HFFc6 (cell line): ENCODE data around the gene BABAM2. TPM values are rescaled to one million over a fixed set of nuclear protein-coding genes. Genes with fewer than 3 reads are reported as not detected.
A peak's percentile ranks its signal among the peaks of the same experiment; 100 is the strongest.

Source experiments
- DNase-seq: peaks from one replicate; pipeline ENCODE4 v3.0.0-alpha.2; 2018
- H3K27ac Mint-ChIP-seq: 2 replicates; pipeline ENCODE4 v1.8.0; 2020; ENCODE audit warnings: mild to moderate bottlenecking, mixed read lengths
- H3K27me3 Mint-ChIP-seq: 2 replicates; pipeline ENCODE4 v1.8.0; 2021; ENCODE audit warnings: mild to moderate bottlenecking, moderate library complexity, mixed read lengths; ENCODE audit not compliant: insufficient read depth
- H3K36me3 Mint-ChIP-seq: 2 replicates; pipeline ENCODE4 v1.8.0; 2021; ENCODE audit warnings: low read depth, mixed read lengths
- H3K4me1 Mint-ChIP-seq: 2 replicates; pipeline ENCODE4 v1.8.0; 2020; ENCODE audit warnings: low read depth, mixed read lengths
- H3K4me3 Mint-ChIP-seq: 2 replicates; pipeline ENCODE4 v1.8.0; 2020; ENCODE audit warnings: mild to moderate bottlenecking, moderate library complexity, mixed read lengths
- H3K9me3 Mint-ChIP-seq: 2 replicates; pipeline ENCODE4 v1.8.0; 2020; ENCODE audit warnings: mild to moderate bottlenecking, mixed read lengths
- total RNA-seq, 6 experiments: library from RNA; stranded (reverse); fragmentation: NEBNext Ultra II Directional; extraction: Animal tissue kit (Norgen Biotek cat#: 25700); gene quantifications; 2 replicates in 1 of 6; 3 replicates in 5 of 6; pipeline ENCODE4 v1.2.3, GENCODE V29; 2021
- TF ChIP-seq, protein P1 (sequence below): fragments of 200-600 bp; sonication (generic); IDR thresholded peaks from 2 replicates; pipeline ENCODE4 v1.5.0; 2021; ENCODE audit warnings: antibody characterized with exemption, mild to moderate bottlenecking

Gene BABAM2
- total RNA-seq, 6 experiments from 2014 or later = 30.8 to 46.6 (median 41.2) TPM

DNA sequence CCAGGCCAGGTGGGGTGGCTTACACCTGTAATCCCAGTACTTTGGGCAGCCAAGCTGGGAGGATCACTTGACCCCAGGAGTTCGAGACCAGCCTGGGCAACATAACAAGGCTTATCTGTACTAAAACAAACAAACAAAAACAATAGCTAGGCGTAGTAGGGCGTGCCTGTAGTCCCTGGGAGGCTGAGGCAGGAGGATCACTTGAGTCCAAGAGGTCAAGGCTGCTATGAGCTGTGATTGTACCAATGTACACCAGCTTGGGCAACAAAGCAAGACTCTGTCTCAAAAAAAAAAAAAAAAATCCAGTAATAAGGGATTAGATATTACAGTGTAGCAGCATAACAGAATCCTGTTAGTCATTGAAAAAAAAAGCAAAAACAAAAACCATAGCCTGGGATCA lies 279.0 kb downstream of the BABAM2 start:
- Mint-ChIP-seq H3K9me3 (no peaks in the 10 kb centered on the region), H3K27ac (no peak overlapping the region)

DNA sequence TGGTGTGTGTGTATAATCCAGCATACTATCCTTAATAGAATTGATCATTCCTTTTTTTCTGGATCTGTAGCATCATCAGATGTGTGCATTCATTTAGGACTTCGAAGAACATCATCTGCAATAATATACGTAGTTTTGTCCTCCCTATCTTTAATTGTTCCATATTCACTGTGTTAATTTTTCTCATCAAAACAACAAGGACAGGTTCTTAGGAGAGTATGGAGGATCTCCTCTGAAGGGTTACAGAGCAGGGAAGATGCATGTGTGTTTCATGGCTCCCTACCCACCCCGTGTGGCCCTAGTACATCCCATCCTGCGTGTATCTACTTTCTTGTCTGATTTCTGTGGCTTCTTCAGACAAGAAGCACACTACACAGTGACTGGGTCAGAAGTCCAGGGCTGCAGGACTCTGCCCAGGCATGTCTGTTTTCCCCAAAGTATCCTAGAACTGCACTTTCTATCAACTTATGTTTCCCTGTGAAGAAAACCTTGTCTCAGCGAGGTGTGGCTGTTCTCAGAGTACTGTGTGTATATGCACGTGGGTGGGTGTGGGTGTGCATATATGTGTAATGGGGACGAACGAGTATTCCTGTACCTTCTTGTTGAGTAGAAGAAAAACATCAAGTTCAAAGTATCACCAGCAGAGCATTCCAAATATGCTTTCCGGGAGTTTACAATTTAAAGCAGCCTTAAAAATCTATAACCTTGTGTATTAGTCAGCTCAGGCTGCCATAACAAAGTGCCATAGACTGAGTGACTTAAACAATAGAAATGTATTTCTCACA lies 281.8 kb downstream of the BABAM2 start:
- no peaks in the 10 kb centered on the region for H3K27me3 Mint-ChIP-seq
- peak overlapping the region; percentile 81 for H3K27ac Mint-ChIP-seq
- H3K36me3 Mint-ChIP-seq = peaks cover 23% of the 10 kb centered on the region
- no peak overlapping the region for H3K4me3 Mint-ChIP-seq
- TF ChIP-seq, protein P1, sequence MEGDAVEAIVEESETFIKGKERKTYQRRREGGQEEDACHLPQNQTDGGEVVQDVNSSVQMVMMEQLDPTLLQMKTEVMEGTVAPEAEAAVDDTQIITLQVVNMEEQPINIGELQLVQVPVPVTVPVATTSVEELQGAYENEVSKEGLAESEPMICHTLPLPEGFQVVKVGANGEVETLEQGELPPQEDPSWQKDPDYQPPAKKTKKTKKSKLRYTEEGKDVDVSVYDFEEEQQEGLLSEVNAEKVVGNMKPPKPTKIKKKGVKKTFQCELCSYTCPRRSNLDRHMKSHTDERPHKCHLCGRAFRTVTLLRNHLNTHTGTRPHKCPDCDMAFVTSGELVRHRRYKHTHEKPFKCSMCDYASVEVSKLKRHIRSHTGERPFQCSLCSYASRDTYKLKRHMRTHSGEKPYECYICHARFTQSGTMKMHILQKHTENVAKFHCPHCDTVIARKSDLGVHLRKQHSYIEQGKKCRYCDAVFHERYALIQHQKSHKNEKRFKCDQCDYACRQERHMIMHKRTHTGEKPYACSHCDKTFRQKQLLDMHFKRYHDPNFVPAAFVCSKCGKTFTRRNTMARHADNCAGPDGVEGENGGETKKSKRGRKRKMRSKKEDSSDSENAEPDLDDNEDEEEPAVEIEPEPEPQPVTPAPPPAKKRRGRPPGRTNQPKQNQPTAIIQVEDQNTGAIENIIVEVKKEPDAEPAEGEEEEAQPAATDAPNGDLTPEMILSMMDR = no peak
- no peaks in the 10 kb centered on the region; the same call in 1 of the 2 replicates for H3K9me3 Mint-ChIP-seq
- peak; percentile 9 for DNase-seq
- peaks cover 34% of the 10 kb centered on the region for H3K4me1 Mint-ChIP-seq

More for the DNA sequence above, 279.0 kb downstream of the BABAM2 start:
- Mint-ChIP-seq H3K4me3 (no peak overlapping the region), H3K36me3 (peaks cover 12% of the 10 kb centered on the region), H3K4me1 (peaks cover 56% of the 10 kb centered on the region), H3K27me3 (no peaks in the 10 kb centered on the region)
- TF ChIP-seq, protein P1 = no peak
- DNase-seq = no peak

DNA sequence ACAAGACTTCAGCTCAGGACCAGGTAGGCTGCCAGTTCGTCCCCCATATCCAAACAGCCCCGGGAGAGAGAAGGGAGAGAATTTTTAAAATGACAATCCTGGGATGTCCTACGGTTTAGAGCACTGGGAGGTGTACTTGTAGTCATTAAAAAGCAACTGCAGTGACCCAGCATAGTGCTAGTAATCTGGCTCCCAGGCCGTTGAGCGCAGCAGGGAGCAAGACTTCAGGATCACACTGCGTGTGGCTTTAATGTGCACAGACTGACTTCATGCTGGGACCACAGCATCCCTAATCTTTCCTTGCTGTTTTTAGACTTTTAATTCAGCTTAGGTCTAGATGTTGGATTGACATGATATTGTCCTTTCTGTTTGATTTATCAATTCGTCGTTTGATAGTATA lies 282.8 kb downstream of the BABAM2 start:
- H3K27ac Mint-ChIP-seq = peak overlapping the region; percentile 81
- no peak for DNase-seq
- peaks cover 29% of the 10 kb centered on the region for H3K36me3 Mint-ChIP-seq
- no peaks in the 10 kb centered on the region; the same call in none of the 2 replicates for H3K9me3 Mint-ChIP-seq
- no peaks in the 10 kb centered on the region for H3K27me3 Mint-ChIP-seq
- H3K4me1 Mint-ChIP-seq = peaks cover 34% of the 10 kb centered on the region
- H3K4me3 Mint-ChIP-seq = no peak overlapping the region
- TF ChIP-seq, protein P1 = no peak

DNA sequence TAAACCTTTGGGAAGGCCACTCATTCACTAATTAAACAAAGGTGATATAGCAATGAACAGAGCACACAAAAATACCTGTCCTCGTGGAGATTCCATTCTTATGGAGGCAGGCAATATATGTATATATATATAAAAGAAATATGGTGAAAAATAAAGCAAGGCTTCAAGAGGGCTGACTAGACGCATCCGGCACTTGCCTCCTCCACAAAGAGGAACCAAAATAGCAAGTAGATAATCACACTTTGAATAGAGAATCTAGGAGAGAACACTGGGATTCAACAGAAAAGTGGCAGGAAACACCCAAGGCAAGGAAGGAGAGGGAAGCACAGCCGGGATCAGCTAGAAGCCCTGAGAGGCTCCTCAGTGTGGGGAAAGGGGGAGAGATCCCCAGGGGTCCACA lies 283.7 kb downstream of the BABAM2 start:
- Mint-ChIP-seq H3K36me3 (peaks cover 29% of the 10 kb centered on the region), H3K4me1 (peaks cover 28% of the 10 kb centered on the region), H3K9me3 (no peaks in the 10 kb centered on the region; the same call in none of the 2 replicates), H3K4me3 (no peak overlapping the region), H3K27ac (no peak overlapping the region), H3K27me3 (no peaks in the 10 kb centered on the region)
- no peak for DNase-seq
- TF ChIP-seq, protein P1 = no peak

DNA sequence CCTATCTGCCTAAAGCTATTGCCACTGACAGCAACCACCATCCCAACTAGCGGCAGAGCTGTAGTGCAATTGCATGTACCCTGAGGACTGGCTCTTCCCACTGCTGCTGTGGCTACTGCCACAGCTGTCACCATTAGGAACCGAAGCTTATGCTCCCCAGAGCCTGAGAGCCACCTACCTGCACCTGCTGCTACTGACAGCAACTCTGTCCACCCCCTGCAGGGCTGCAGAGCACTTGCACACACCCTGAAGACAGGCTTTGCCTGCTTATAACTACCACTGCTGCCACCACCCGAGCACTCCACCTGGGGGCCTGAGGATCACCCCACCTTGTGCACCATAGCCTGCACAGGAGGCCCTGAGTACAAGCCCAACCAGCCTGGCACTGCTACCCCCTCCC lies 284.5 kb downstream of the BABAM2 start:
- peaks cover 33% of the 10 kb centered on the region for H3K4me1 Mint-ChIP-seq
- DNase-seq = no peak
- H3K27me3 Mint-ChIP-seq = no peaks in the 10 kb centered on the region
- H3K27ac Mint-ChIP-seq = no peak overlapping the region
- H3K36me3 Mint-ChIP-seq = peaks cover 29% of the 10 kb centered on the region
- H3K9me3 Mint-ChIP-seq = no peaks in the 10 kb centered on the region; the same call in none of the 2 replicates
- TF ChIP-seq, protein P1 = peak; percentile 18; the same call in 1 of the 2 replicates
- no peak overlapping the region for H3K4me3 Mint-ChIP-seq
